H1 (cell line): ENCODE results near the gene SLC43A3. TPM values are rescaled to one million over a fixed set of nuclear protein-coding genes. Genes with fewer than 3 reads are reported as not detected.

Experiments used
- CTCF ChIA-PET: fragments of 300-600 bp; sonication (Branson Sonifier 250); formaldehyde crosslinking; loops from one replicate; lab custom pipeline; 2021; ENCODE audit not compliant: partially characterized antibody; lab: Charles Lee
- POLR2A ChIA-PET: fragments of 300-600 bp; sonication (Branson Sonifier 250); formaldehyde crosslinking; loops from one replicate; lab custom pipeline; 2021; ENCODE audit warnings: inconsistent platforms; ENCODE audit not compliant: partially characterized antibody; lab: Charles Lee
- DNase-seq, 2 experiments: peaks; one replicate each; pipeline versions ENCODE4 v3.0.0 to v3.0.0-alpha.2; 2010 to 2022; ENCODE audit warnings: low spot score in 2 of 2, low read depth in 1 of 2, mixed read lengths in 1 of 2
- FAIRE-seq: peaks from 2 replicates; lab custom pipeline; 2011; peaks lifted over from hg19 to GRCh38; lab: Jason Lieb, UNC
- H2AFZ ChIP-seq: 2 replicates; pipeline ENCODE4 v1.8.1; 2012; ENCODE audit warnings: low read length, inconsistent platforms
- H2AK5ac ChIP-seq: 2 replicates; pipeline ENCODE4 v1.6.1; 2013; ENCODE audit warnings: low read depth, low read length
- H2BK120ac ChIP-seq: replicated peaks from 2 replicates; pipeline ENCODE3; 2013; ENCODE audit warnings: low read depth, low read length, inconsistent platforms
- H2BK12ac ChIP-seq: 2 replicates; pipeline ENCODE4 v1.6.1; 2013; ENCODE audit warnings: low read depth, low read length
- H2BK15ac ChIP-seq: 2 replicates; pipeline ENCODE4 v1.6.1; 2013; ENCODE audit warnings: low read length
- H2BK20ac ChIP-seq: 2 replicates; pipeline ENCODE4 v1.6.1; 2013; ENCODE audit warnings: low read length
- H2BK5ac ChIP-seq: 2 replicates; pipeline ENCODE4 v1.6.1; 2013; ENCODE audit warnings: low read depth, low read length
- H3K14ac ChIP-seq: 2 replicates; pipeline ENCODE4 v1.6.1; 2013; ENCODE audit warnings: inconsistent platforms; ENCODE audit not compliant: insufficient read length
- H3K18ac ChIP-seq: 2 replicates; pipeline ENCODE4 v1.6.1; 2013; ENCODE audit warnings: low read length; ENCODE audit errors: extremely low read depth
- H3K23ac ChIP-seq: 2 replicates; pipeline ENCODE4 v1.6.1; 2013; ENCODE audit warnings: inconsistent platforms; ENCODE audit not compliant: insufficient read length
- H3K23me2 ChIP-seq: 2 replicates; pipeline ENCODE4 v1.6.1; 2013; ENCODE audit warnings: low read depth, low read length
- H3K27ac ChIP-seq: 2 replicates; pipeline ENCODE4 v1.6.1; 2011; ENCODE audit warnings: low read depth, low read length, inconsistent platforms
- H3K27me3 ChIP-seq, 4 experiments: replicated peaks in 1 of 4; 1 replicate in 1 of 4; 2 replicates in 3 of 4; pipeline versions ENCODE4 v1.6.1 to v1.8.1; 2011 to 2013; ENCODE audit warnings: low read length in 3 of 4, mild to moderate bottlenecking in 3 of 4, inconsistent platforms in 2 of 4, mixed read lengths in 2 of 4, moderate library complexity in 1 of 4; ENCODE audit not compliant: control insufficient read depth in 3 of 4, insufficient read depth in 3 of 4; ENCODE audit errors: extremely low read depth in 1 of 4
- H3K36me3 ChIP-seq, 4 experiments: 2 replicates each; pipeline versions ENCODE4 v1.6.1 to v1.8.1; 2011 to 2013; ENCODE audit warnings: mild to moderate bottlenecking in 4 of 4, low read length in 3 of 4, moderate library complexity in 2 of 4, control low read depth in 1 of 4, inconsistent platforms in 1 of 4; ENCODE audit not compliant: insufficient read depth in 4 of 4, control insufficient read depth in 2 of 4
- H3K4ac ChIP-seq: replicated peaks from 2 replicates; pipeline ENCODE3; 2013; ENCODE audit warnings: low read length, low read depth, mixed read lengths, inconsistent platforms; ENCODE audit not compliant: insufficient read length
- H3K4me1 ChIP-seq, 4 experiments: replicated peaks in 1 of 4; 1 replicate in 1 of 4; 2 replicates in 3 of 4; pipeline versions ENCODE4 v1.6.1 to v1.8.1; 2011 to 2013; ENCODE audit warnings: low read length in 3 of 4, inconsistent platforms in 2 of 4, mixed read lengths in 1 of 4; ENCODE audit not compliant: insufficient read depth in 4 of 4, control insufficient read depth in 3 of 4
- H3K4me2 ChIP-seq, 2 experiments: 2 replicates each; pipeline versions ENCODE4 v1.6.1 to v1.8.1; 2011 to 2013; ENCODE audit warnings: low read depth in 2 of 2, low read length in 2 of 2, control low read depth in 1 of 2, inconsistent platforms in 1 of 2, mild to moderate bottlenecking in 1 of 2; ENCODE audit not compliant: insufficient read depth in 1 of 2
- H3K4me3 ChIP-seq, 4 experiments: fragments of 200-600, 300-600 bp in 1 of 4; sonication (generic), shearing (Covaris generic), sonication (Bioruptor Twin) in 1 of 4; 2 replicates each; pipeline versions ENCODE4 v1.5.1 to v1.8.1; 2011 to 2016; ENCODE audit warnings: low read length in 4 of 4, low read depth in 3 of 4, control low read depth in 2 of 4, inconsistent platforms in 2 of 4, mild to moderate bottlenecking in 2 of 4, mixed read lengths in 1 of 4, moderate library complexity in 1 of 4; ENCODE audit not compliant: insufficient read depth in 2 of 4; ENCODE audit errors: extremely low read depth in 1 of 4
- H3K56ac ChIP-seq: replicated peaks from 2 replicates; pipeline ENCODE3; 2013; ENCODE audit warnings: low read depth, mild to moderate bottlenecking, mixed read lengths, low read length, inconsistent platforms; ENCODE audit not compliant: insufficient read length
- H3K79me1 ChIP-seq: 2 replicates; pipeline ENCODE4 v1.6.1; 2013; ENCODE audit warnings: low read depth, low read length, control low read depth
- H3K79me2 ChIP-seq, 2 experiments: 2 replicates each; pipeline versions ENCODE4 v1.6.1 to v1.8.1; 2012 to 2013; ENCODE audit warnings: low read length in 2 of 2, mild to moderate bottlenecking in 2 of 2, inconsistent platforms in 1 of 2; ENCODE audit not compliant: insufficient read depth in 2 of 2, control insufficient read depth in 1 of 2
- H3K9ac ChIP-seq, 4 experiments: replicated peaks in 1 of 4; 1 replicate in 1 of 4; 2 replicates in 3 of 4; pipeline versions ENCODE4 v1.6.1 to v1.8.1; 2011 to 2013; ENCODE audit warnings: low read depth in 3 of 4, low read length in 3 of 4, control low read depth in 2 of 4, mild to moderate bottlenecking in 2 of 4, moderate library complexity in 2 of 4, inconsistent platforms in 1 of 4; ENCODE audit errors: extremely low read depth in 1 of 4
- H3K9me3 ChIP-seq, 2 experiments: 2 replicates each; pipeline versions ENCODE4 v1.6.1 to v1.8.1; 2012 to 2013; ENCODE audit warnings: mild to moderate bottlenecking in 2 of 2, moderate library complexity in 2 of 2, control low read depth in 1 of 2, inconsistent platforms in 1 of 2, low read depth in 1 of 2, low read length in 1 of 2, mixed read lengths in 1 of 2; ENCODE audit not compliant: insufficient read depth in 2 of 2
- H4K20me1 ChIP-seq, 2 experiments: replicated peaks in 1 of 2; 2 replicates each; pipeline versions ENCODE3 to v1.8.1; 2011 to 2013; ENCODE audit warnings: inconsistent platforms in 2 of 2, low read length in 2 of 2, mild to moderate bottlenecking in 1 of 2; ENCODE audit not compliant: insufficient read depth in 2 of 2, control insufficient read depth in 1 of 2
- H4K5ac ChIP-seq: 2 replicates; pipeline ENCODE4 v1.6.1; 2013; ENCODE audit warnings: low read length, low read depth, mixed read lengths, inconsistent platforms; ENCODE audit not compliant: insufficient read length
- H4K8ac ChIP-seq: 2 replicates; pipeline ENCODE4 v1.8.0; 2013; ENCODE audit warnings: mild to moderate bottlenecking, moderate library complexity, low read length, inconsistent platforms; ENCODE audit not compliant: insufficient read depth; ENCODE audit errors: extremely low read depth
- H4K91ac ChIP-seq: replicated peaks from 2 replicates; pipeline ENCODE3; 2013; ENCODE audit warnings: low read length, mixed read lengths, inconsistent platforms; ENCODE audit not compliant: insufficient read length
- BCL11A ChIP-seq, 2 experiments: IDR thresholded peaks; one replicate each; pipeline ENCODE4 v1.6.1; 2011; ENCODE audit warnings: low read depth in 2 of 2, low read length in 2 of 2, mild to moderate bottlenecking in 2 of 2
- CREB1 ChIP-seq: IDR thresholded peaks from 2 replicates; pipeline ENCODE4 v1.6.1; 2012; ENCODE audit warnings: inconsistent platforms
- GABPA ChIP-seq: IDR thresholded peaks from 2 replicates; pipeline ENCODE4 v1.6.1; 2011; ENCODE audit warnings: mild to moderate bottlenecking, low read length, moderate library complexity, borderline replicate concordance; ENCODE audit not compliant: insufficient read depth
- MAFK ChIP-seq: IDR thresholded peaks from 2 replicates; pipeline ENCODE4 v1.6.1; 2012; ENCODE audit warnings: low read depth, mild to moderate bottlenecking, improper control_type of control experiment, low read length
- POU5F1 ChIP-seq: IDR thresholded peaks from 2 replicates; pipeline ENCODE4 v1.6.1; 2011; ENCODE audit warnings: low read depth, mild to moderate bottlenecking, low read length, moderate library complexity
- SP1 ChIP-seq: IDR thresholded peaks from 2 replicates; pipeline ENCODE4 v1.6.1; 2011; ENCODE audit warnings: low read depth, low read length
- SP4 ChIP-seq: IDR thresholded peaks from 2 replicates; pipeline ENCODE4 v1.6.1; 2012; ENCODE audit warnings: low read length, inconsistent platforms
- SRF ChIP-seq: IDR thresholded peaks from 2 replicates; pipeline ENCODE4 v1.6.1; 2011; ENCODE audit warnings: mild to moderate bottlenecking, low read depth, low read length, moderate library complexity
- WGBS, 2 experiments: shearing (Covaris generic) in 1 of 2; methylation state at CpG; one replicate each; pipeline versions ENCODE4 v1.1.6 to v1.1.7; 2013 to 2015; ENCODE audit warnings: low lambda C conversion rate in 2 of 2, mixed read lengths in 2 of 2, inconsistent platforms in 1 of 2, low coverage in 1 of 2, missing lambda C conversion rate in 1 of 2; ENCODE audit not compliant: insufficient replicate concordance in 2 of 2, insufficient coverage in 1 of 2, insufficient read length in 1 of 2; ENCODE audit errors: extremely low coverage in 1 of 2, missing lambda C conversion rate in 1 of 2; 5-methylcytosine and 5-hydroxymethylcytosine counted together
- polyA plus RNA-seq, 7 experiments: library from polyadenylated mRNA; depleted of rRNA in 3 of 7; stranded (reverse) in 5 of 7; unstranded in 2 of 7; fragments of >200 nt in 5 of 7; fragments of 200-250 nt in 2 of 7; gene quantifications; 1 replicate in 5 of 7; 2 replicates in 1 of 7; 4 replicates in 1 of 7; pipeline versions ENCODE4 v1.2.1 to v1.2.3, GENCODE V29; 2011 to 2013; ENCODE audit warnings: missing spikeins in 2 of 7, mixed read lengths in 2 of 7
- total RNA-seq: library from RNA; stranded (reverse); fragmentation: NEBNext Ultra II Directional; extraction: Animal tissue kit (Norgen Biotek cat#: 25700); gene quantifications from 2 replicates; pipeline ENCODE4 v1.2.1, GENCODE V29; 2021
- TF ChIP-seq, protein P1 (sequence below), 3 experiments: IDR thresholded peaks; 1 replicate in 2 of 3; 2 replicates in 1 of 3; pipeline versions ENCODE4 v1.5.1 to v1.6.1; 2011; ENCODE audit warnings: low read length in 3 of 3, mild to moderate bottlenecking in 3 of 3, inconsistent platforms in 2 of 3, low read depth in 1 of 3, moderate library complexity in 1 of 3; ENCODE audit not compliant: insufficient read depth in 1 of 3; ENCODE audit errors: control extremely low read depth in 1 of 3
- TF ChIP-seq, protein P2 (sequence below): IDR thresholded peaks from 2 replicates; pipeline ENCODE4 v1.6.1; 2012; ENCODE audit warnings: inconsistent platforms

SLC43A3 gene
- total and polyA plus RNA-seq, 2 of the 8 experiments (the other 6 are each of a cell fraction or from before 2014, with no cell fraction given) = 31.8 to 67.8 TPM

DNA sequence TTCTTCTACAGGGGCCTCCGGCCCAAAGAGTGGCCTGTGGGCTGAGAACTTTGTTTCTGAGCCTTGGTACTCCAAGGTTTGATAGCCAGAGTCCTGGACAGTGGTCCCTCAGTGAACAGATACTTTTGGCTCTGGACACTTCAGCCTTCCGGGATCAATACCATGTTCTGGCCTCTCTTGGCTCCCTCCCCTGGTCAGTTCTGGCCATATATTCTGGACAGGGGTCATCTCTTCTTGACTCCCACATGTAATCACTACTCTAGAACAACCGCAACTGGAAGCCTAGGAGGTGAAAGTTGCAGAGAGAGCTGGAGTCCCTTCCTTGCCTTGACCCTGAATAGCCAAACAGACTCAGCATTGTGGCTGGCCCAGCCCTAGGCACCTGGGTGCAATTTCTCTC lies 35.7 kb upstream of the SLC43A3 start:
- Histone ChIP-seq H3K23me2 (peaks cover 22% of the 10 kb centered on the region), H3K27me3 (peaks cover 8 to 30% (median 25%) of the 10 kb centered on the region in 4 experiments), H3K79me1 (peaks cover 3% of the 10 kb centered on the region; the same call in 1 of the 2 replicates), H4K8ac (no peak overlapping the region), H3K14ac (no peak overlapping the region), H3K27ac (no peak overlapping the region), H4K91ac (no peak overlapping the region), H3K4ac (no peak overlapping the region), H3K9me3 (no peaks in the 10 kb centered on the region), H3K23ac (no peak overlapping the region), H3K79me2 (peaks cover 0 to 21% of the 10 kb centered on the region in 2 experiments; a peak in 2 of 4 replicates), H3K9ac (no peak overlapping the region), H2BK15ac (no peak overlapping the region), H2AFZ (no peak overlapping the region), H3K18ac (no peak overlapping the region), H2BK120ac (no peak overlapping the region), H2BK12ac (no peak overlapping the region; the same call in 1 of the 2 replicates), H2AK5ac (no peak overlapping the region), H4K5ac (no peak overlapping the region), H3K56ac (no peak overlapping the region), H2BK20ac (no peak overlapping the region), H3K4me2 (peak overlapping the region in 1 of 2 experiments; percentile 99; a peak in 2 of 4 replicates), H3K4me3 (peak overlapping the region in 2 of 4 experiments; percentile 5 to 97; a peak in 1 of 8 replicates), H4K20me1 (peaks cover 0 to 3% of the 10 kb centered on the region in 2 experiments), H3K4me1 (peaks cover 5 to 50% (median 36%) of the 10 kb centered on the region in 4 experiments), H3K36me3 (no peaks in the 10 kb centered on the region), H2BK5ac (no peak overlapping the region)
- CTCF ChIA-PET = interaction anchor here (0.8 to 14.0 kb wide), 8 partner anchors 11 to 1724 kb away, joined by 3 to 452 read pairs (median 6); no protein-coding TSS in a partner anchor
- POLR2A ChIA-PET = interaction anchor here (1.0 to 10.5 kb wide), 6 partner anchors 10 to 177 kb away, joined by 3 to 141 read pairs (median 45); partner anchors contain the start of genes SERPING1 and TIMM10
- no peak for DNase-seq
- no peak for FAIRE-seq
- 79% methylated on average over 3 of the region's 3 CpGs; no CpG with 5 or more reads in 1 of the 2 experiments for WGBS, 2 experiments
- TF ChIP-seq BCL11A (IDR thresholded peaks at IDR 0.05; ENCODE audit: low read depth in 2 of 2, low read length in 2 of 2) (no peak), GABPA (no peak), CREB1 (no peak), SP1 (no peak), MAFK (no peak), POU5F1 (no peak), SRF (no peak), SP4 (no peak)
- TF ChIP-seq, protein P1, sequence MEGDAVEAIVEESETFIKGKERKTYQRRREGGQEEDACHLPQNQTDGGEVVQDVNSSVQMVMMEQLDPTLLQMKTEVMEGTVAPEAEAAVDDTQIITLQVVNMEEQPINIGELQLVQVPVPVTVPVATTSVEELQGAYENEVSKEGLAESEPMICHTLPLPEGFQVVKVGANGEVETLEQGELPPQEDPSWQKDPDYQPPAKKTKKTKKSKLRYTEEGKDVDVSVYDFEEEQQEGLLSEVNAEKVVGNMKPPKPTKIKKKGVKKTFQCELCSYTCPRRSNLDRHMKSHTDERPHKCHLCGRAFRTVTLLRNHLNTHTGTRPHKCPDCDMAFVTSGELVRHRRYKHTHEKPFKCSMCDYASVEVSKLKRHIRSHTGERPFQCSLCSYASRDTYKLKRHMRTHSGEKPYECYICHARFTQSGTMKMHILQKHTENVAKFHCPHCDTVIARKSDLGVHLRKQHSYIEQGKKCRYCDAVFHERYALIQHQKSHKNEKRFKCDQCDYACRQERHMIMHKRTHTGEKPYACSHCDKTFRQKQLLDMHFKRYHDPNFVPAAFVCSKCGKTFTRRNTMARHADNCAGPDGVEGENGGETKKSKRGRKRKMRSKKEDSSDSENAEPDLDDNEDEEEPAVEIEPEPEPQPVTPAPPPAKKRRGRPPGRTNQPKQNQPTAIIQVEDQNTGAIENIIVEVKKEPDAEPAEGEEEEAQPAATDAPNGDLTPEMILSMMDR (IDR thresholded peaks at IDR 0.05; ENCODE audit: control extremely low read depth in 1 of 3, insufficient read depth in 1 of 3, low read depth in 1 of 3, low read length in 3 of 3) = no peak
- TF ChIP-seq, protein P2, sequence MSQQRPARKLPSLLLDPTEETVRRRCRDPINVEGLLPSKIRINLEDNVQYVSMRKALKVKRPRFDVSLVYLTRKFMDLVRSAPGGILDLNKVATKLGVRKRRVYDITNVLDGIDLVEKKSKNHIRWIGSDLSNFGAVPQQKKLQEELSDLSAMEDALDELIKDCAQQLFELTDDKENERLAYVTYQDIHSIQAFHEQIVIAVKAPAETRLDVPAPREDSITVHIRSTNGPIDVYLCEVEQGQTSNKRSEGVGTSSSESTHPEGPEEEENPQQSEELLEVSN = no peak
